ENCODE measurements around the gene TOMM6.
A peak's percentile ranks its signal among the peaks of the same experiment; 100 is the strongest.

Gene TOMM6

GRCh38 chr6:41836022-41836659, 48.6 kb downstream of the TOMM6 start:
- TF ChIP-seq, protein P1, sequence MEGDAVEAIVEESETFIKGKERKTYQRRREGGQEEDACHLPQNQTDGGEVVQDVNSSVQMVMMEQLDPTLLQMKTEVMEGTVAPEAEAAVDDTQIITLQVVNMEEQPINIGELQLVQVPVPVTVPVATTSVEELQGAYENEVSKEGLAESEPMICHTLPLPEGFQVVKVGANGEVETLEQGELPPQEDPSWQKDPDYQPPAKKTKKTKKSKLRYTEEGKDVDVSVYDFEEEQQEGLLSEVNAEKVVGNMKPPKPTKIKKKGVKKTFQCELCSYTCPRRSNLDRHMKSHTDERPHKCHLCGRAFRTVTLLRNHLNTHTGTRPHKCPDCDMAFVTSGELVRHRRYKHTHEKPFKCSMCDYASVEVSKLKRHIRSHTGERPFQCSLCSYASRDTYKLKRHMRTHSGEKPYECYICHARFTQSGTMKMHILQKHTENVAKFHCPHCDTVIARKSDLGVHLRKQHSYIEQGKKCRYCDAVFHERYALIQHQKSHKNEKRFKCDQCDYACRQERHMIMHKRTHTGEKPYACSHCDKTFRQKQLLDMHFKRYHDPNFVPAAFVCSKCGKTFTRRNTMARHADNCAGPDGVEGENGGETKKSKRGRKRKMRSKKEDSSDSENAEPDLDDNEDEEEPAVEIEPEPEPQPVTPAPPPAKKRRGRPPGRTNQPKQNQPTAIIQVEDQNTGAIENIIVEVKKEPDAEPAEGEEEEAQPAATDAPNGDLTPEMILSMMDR (IDR thresholded peaks at IDR 0.05; ENCODE audit: low read depth, low read length) = no peak
- DNase-seq (ENCODE audit: low read depth in 2 of 2) = peak in 1 of 2 donors; percentile 14
- H3K4me3 ChIP-seq (replicated peaks in 1 of 2; ENCODE audit: low read depth in 2 of 2, low read length in 2 of 2) = no peak overlapping the region

DNA sequence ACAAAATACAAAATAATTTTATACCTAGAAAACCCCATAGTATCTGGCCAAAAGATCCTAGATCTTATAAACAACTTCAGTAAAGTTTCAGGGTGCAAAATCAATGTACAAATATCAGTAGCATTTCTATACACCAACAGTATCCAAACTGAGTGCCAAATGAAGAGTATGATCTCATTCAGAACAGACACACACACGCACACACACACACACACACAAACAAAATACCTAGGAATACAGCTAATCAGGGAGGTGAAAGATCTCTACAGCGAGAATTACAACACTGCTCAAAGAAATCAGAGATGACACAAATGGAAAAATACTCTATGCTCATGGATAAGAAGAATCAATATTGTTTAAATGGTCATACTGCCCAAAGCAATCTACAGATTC, 49.2 kb downstream of the TOMM6 start:
- H3K4me3 ChIP-seq (replicated peaks in 1 of 2; ENCODE audit: low read depth in 2 of 2, low read length in 2 of 2) = no peak overlapping the region
- DNase-seq (ENCODE audit: low read depth in 2 of 2) = peak in 1 of 2 donors; percentile 33
- TF ChIP-seq, protein P1 (IDR thresholded peaks at IDR 0.05; ENCODE audit: low read depth, low read length) = no peak
